Measurements from ENCODE around the gene BORCS6.
"Not testable (repeated sequence)": the region's sequence is repeated elsewhere in the genome, so short reads cannot be mapped to it uniquely, and the experiment has no call there.

BORCS6 gene

GRCh38 chr17:8189711-8190477 lies at the start of gene BORCS6:
BORCS6 (minus strand) TSS chr17:8190180; CDS start chr17:8190140, 40 bp downstream.
- DNase-seq (ENCODE audit: low read depth) = peak; percentile 95

GRCh38 chr17:8237886-8238285 lies 47.9 kb upstream of the BORCS6 start:
- no peak for DNase-seq (ENCODE audit: low read depth)

- no peak for DNase-seq (ENCODE audit: low read depth)
Observed at GRCh38 chr17:8237175-8237574, 47.2 kb upstream of the BORCS6 start.

GRCh38 chr17:8235676-8236075 lies 45.7 kb upstream of the BORCS6 start:
- DNase-seq (ENCODE audit: low read depth) = no peak

- DNase-seq (ENCODE audit: low read depth) = no peak
Observed at GRCh38 chr17:8234361-8235270, 44.6 kb upstream of the BORCS6 start.

GRCh38 chr17:8231701-8232100 lies 41.7 kb upstream of the BORCS6 start:
- DNase-seq (ENCODE audit: low read depth) = no peak

GRCh38 chr17:8227238-8227581 lies 37.2 kb upstream of the BORCS6 start:
- no peak for DNase-seq (ENCODE audit: low read depth)

GRCh38 chr17:8226536-8227237 lies 36.7 kb upstream of the BORCS6 start:
- DNase-seq (ENCODE audit: low read depth) = no peak

GRCh38 chr17:8225813-8226535 lies 36.0 kb upstream of the BORCS6 start:
- peak; percentile 39 for DNase-seq (ENCODE audit: low read depth)

- DNase-seq (ENCODE audit: low read depth) = no peak
Observed at GRCh38 chr17:8224891-8225812, 35.2 kb upstream of the BORCS6 start.

- peak; percentile 18 for DNase-seq (ENCODE audit: low read depth)
Observed at GRCh38 chr17:8223356-8224126, 33.6 kb upstream of the BORCS6 start.

GRCh38 chr17:8222630-8223355 lies 32.8 kb upstream of the BORCS6 start:
- DNase-seq (ENCODE audit: low read depth) = peak; percentile 78

- DNase-seq (ENCODE audit: low read depth) = no peak
Observed at GRCh38 chr17:8222380-8222629, 32.3 kb upstream of the BORCS6 start.

GRCh38 chr17:8221663-8222379 lies 31.8 kb upstream of the BORCS6 start:
- DNase-seq (ENCODE audit: low read depth) = peak; percentile 64

- DNase-seq (ENCODE audit: low read depth) = peak; percentile 65
Observed at GRCh38 chr17:8220783-8221662, 31.0 kb upstream of the BORCS6 start.

GRCh38 chr17:8214000-8214399 lies 24.0 kb upstream of the BORCS6 start:
- not testable (repeated sequence) for DNase-seq (ENCODE audit: low read depth)

GRCh38 chr17:8212312-8213180 lies 22.6 kb upstream of the BORCS6 start:
- no peak for DNase-seq (ENCODE audit: low read depth)
